Sigmoid colon (tissue), 7 donors: ENCODE results near the gene ZNF281. TPM values are rescaled to one million over a fixed set of nuclear protein-coding genes. Genes with fewer than 3 reads are reported as not detected.
"Not testable (repeated sequence)": the region's sequence is repeated elsewhere in the genome, so short reads cannot be mapped to it uniquely, and the experiment has no call there.

Experiments used
- DNase-seq: peaks from one replicate; pipeline ENCODE4 v3.0.0-alpha.2; 2019
- H3K27ac ChIP-seq, 4 donors: fragments of 200-600 bp; sonication (generic); one replicate each; pipeline ENCODE4 v1.5.1; 2016 to 2019; ENCODE audit warnings: mild to moderate bottlenecking in 1 of 4
- H3K27me3 ChIP-seq, 3 donors: fragments of 200-600 bp; sonication (generic); one replicate each; pipeline ENCODE4 v1.5.1; 2019; ENCODE audit warnings: mild to moderate bottlenecking in 1 of 3
- H3K36me3 ChIP-seq, 4 donors: fragments of 200-600 bp; sonication (generic); one replicate each; pipeline ENCODE4 v1.5.1; 2016 to 2019
- H3K4me1 ChIP-seq, 4 donors: fragments of 200-600 bp; sonication (generic); one replicate each; pipeline ENCODE4 v1.5.1; 2017 to 2019
- H3K4me3 ChIP-seq, 4 donors: fragments of 200-600 bp; sonication (generic); one replicate each; pipeline ENCODE4 v1.5.1; 2017 to 2019; ENCODE audit warnings: mild to moderate bottlenecking in 2 of 4, moderate library complexity in 1 of 4
- H3K9me3 ChIP-seq, 4 donors: fragments of 200-600 bp in 3 of 4; sonication (generic) in 3 of 4; one replicate each; pipeline versions ENCODE4 v1.5.1 to v1.6.1; 2013 to 2019
- EP300 ChIP-seq, 4 donors: sonication (generic); formaldehyde crosslinking; IDR thresholded peaks; one replicate each; pipeline ENCODE4 v1.6.1; 2017; ENCODE audit warnings: antibody characterized with exemption in 4 of 4
- POLR2A ChIP-seq, 2 donors: fragments of 450-650 bp; IDR thresholded peaks; one replicate each; pipeline ENCODE4 v1.6.1; 2016; ENCODE audit warnings: antibody characterized with exemption in 2 of 2, mild to moderate bottlenecking in 2 of 2, moderate library complexity in 2 of 2
- POLR2AphosphoS5 ChIP-seq, 4 donors: sonication (generic); formaldehyde crosslinking; IDR thresholded peaks; one replicate each; pipeline ENCODE4 v1.6.1; 2017; ENCODE audit warnings: antibody characterized with exemption in 4 of 4
- WGBS, 2 donors: extraction: QIAGEN DNeasy Blood & Tissue Kit; methylation state at CpG; one replicate each; pipeline ENCODE4 v1.1.7; 2013; 5-methylcytosine and 5-hydroxymethylcytosine counted together
- intact Hi-C: fragments of 100-400 bp; cut with DNase I; formaldehyde crosslinking; loops from one replicate; pipeline ENCODE4 v1.15.1; 2023
- polyA plus RNA-seq, 3 donors: library from polyadenylated mRNA; stranded (reverse); fragments of 200-250 nt; gene quantifications; one replicate each; pipeline ENCODE4 v1.2.3, GENCODE V29; 2013
- total RNA-seq, 4 donors: library from RNA; depleted of rRNA; stranded (reverse); fragments of >200 nt; gene quantifications; one replicate each; pipeline ENCODE4 v1.1.0, GENCODE V29; 2016
- TF ChIP-seq, protein P1 (sequence below), 4 experiments: fragments of 450-650 bp in 3 of 4; fragments of 200-600 bp in 1 of 4; IDR thresholded peaks; one replicate each; pipeline ENCODE4 v1.5.1; 2016 to 2019; ENCODE audit warnings: antibody characterized with exemption in 4 of 4, mild to moderate bottlenecking in 3 of 4, moderate library complexity in 2 of 4
- donor health status: healthy with polysubstance abuse.
- donor health status: Bipolar disorder and iron deficiency.
- donor health status: healthy.

The ZNF281 gene
- total and polyA plus RNA-seq, 7 donors = 2.1 to 16.4 (median 13.2) TPM

DNA sequence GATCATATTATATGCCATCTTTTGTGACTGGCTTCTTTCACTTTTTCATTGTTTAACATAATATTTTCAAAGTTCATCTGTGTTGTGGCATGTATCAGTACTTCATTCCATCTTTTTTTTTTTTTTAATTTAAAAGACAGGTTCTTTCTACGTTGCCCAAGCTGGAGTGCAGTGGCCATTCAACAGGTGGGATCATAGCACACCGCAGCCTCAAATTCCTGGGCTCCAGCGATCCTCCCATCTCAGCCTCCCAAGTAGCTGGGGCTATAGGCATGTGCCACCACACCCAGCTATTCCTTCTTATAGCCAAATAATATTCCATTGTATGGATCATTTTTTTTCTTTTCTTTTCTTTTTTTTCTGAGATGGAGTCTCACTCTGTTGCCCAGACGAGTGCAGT is 34.6 kb upstream of the ZNF281 start:
- intact Hi-C loops = no loop called here
- H3K4me3 ChIP-seq = no peak overlapping the region
- H3K27me3 ChIP-seq = no peaks in the 10 kb centered on the region
- TF ChIP-seq POLR2AphosphoS5 (IDR thresholded peaks at IDR 0.05) = no peak
- TF ChIP-seq, protein P1, sequence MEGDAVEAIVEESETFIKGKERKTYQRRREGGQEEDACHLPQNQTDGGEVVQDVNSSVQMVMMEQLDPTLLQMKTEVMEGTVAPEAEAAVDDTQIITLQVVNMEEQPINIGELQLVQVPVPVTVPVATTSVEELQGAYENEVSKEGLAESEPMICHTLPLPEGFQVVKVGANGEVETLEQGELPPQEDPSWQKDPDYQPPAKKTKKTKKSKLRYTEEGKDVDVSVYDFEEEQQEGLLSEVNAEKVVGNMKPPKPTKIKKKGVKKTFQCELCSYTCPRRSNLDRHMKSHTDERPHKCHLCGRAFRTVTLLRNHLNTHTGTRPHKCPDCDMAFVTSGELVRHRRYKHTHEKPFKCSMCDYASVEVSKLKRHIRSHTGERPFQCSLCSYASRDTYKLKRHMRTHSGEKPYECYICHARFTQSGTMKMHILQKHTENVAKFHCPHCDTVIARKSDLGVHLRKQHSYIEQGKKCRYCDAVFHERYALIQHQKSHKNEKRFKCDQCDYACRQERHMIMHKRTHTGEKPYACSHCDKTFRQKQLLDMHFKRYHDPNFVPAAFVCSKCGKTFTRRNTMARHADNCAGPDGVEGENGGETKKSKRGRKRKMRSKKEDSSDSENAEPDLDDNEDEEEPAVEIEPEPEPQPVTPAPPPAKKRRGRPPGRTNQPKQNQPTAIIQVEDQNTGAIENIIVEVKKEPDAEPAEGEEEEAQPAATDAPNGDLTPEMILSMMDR (IDR thresholded peaks at IDR 0.05) = no peak
- TF ChIP-seq POLR2A (IDR thresholded peaks at IDR 0.05) = no peak
- TF ChIP-seq EP300 (IDR thresholded peaks at IDR 0.05) = no peak
- H3K9me3 ChIP-seq = no peaks in the 10 kb centered on the region
- no peak overlapping the region for H3K27ac ChIP-seq
- no peaks in the 10 kb centered on the region for H3K36me3 ChIP-seq
- no peaks in the 10 kb centered on the region for H3K4me1 ChIP-seq
- WGBS, 2 donors = 93% methylated on average over 4 of the region's 4 CpGs
- DNase-seq = no peak

DNA sequence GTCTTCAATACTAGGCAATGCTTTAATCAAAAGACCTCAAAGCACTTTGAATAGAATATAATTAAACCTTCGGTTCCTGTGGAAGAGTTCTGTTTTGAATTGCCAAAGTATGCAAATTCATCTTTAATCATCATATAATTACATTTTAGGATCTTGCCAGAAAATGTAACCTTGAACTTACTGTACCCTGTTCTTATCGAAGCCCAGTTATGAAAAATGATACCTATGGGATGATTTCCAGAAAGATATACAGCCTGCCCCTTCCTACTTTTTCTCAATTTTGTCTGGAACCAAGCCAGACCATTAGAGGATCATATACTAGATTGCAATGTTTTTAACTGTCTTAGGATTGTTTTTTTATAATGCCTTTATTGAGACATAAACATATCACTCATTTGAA is 34.0 kb upstream of the ZNF281 start:
- no peaks in the 10 kb centered on the region for H3K9me3 ChIP-seq
- TF ChIP-seq POLR2AphosphoS5 (IDR thresholded peaks at IDR 0.05) = no peak
- TF ChIP-seq, protein P1 (IDR thresholded peaks at IDR 0.05) = no peak
- no peak for TF ChIP-seq EP300 (IDR thresholded peaks at IDR 0.05)
- TF ChIP-seq POLR2A (IDR thresholded peaks at IDR 0.05) = no peak
- H3K36me3 ChIP-seq = no peaks in the 10 kb centered on the region
- no peak for DNase-seq
- no peaks in the 10 kb centered on the region for H3K27me3 ChIP-seq
- no peak overlapping the region for H3K4me3 ChIP-seq
- WGBS, 2 donors = 55 to 77% methylated on average over 2 of the region's 2 CpGs
- no peak overlapping the region for H3K27ac ChIP-seq
- no peaks in the 10 kb centered on the region for H3K4me1 ChIP-seq
- intact Hi-C loops = no loop called here

- TF ChIP-seq EP300 (IDR thresholded peaks at IDR 0.05) = no peak
- no peak for TF ChIP-seq POLR2A (IDR thresholded peaks at IDR 0.05)
- no peak for TF ChIP-seq POLR2AphosphoS5 (IDR thresholded peaks at IDR 0.05)
- TF ChIP-seq, protein P1 (IDR thresholded peaks at IDR 0.05) = no peak
- Histone ChIP-seq H3K9me3 (no peaks in the 10 kb centered on the region), H3K4me3 (no peak overlapping the region), H3K27me3 (no peaks in the 10 kb centered on the region), H3K4me1 (peaks cover 0 to 1% (median under 1%) of the 10 kb centered on the region in 4 donors), H3K27ac (no peak overlapping the region), H3K36me3 (no peaks in the 10 kb centered on the region)
- intact Hi-C loops = no loop called here
- 83 to 95% methylated on average over 3 of the region's 3 CpGs for WGBS, 2 donors
- DNase-seq = no peak
Observed at GRCh38 chr1:200442537-200443156, 32.8 kb upstream of the ZNF281 start.

- DNase-seq = no peak
- 81 to 86% methylated on average over 2 of the region's 2 CpGs for WGBS, 2 donors
- TF ChIP-seq POLR2AphosphoS5 (IDR thresholded peaks at IDR 0.05) = no peak
Observed at GRCh38 chr1:200442023-200442422, 32.2 kb upstream of the ZNF281 start.

DNA sequence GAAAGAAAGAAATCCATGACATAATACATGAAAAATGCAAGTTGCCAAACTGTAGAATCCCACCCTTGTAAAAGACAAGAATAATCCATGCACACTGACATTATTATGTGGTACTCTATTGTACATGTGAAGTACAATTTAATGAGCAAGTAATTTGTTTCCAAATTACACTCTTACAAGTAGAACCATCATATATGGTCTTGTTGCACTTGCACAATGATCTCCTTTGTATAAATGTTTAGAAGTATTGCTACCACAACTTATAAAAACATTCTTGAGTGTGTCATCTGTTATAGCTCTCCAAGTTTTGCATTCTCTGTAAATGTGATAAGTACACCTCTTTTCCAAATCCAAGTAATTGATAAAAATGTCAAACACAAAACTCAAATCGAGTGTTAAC is 29.1 kb upstream of the ZNF281 start:
- H3K4me3 ChIP-seq = no peak overlapping the region
- no peaks in the 10 kb centered on the region for H3K9me3 ChIP-seq
- no peaks in the 10 kb centered on the region for H3K36me3 ChIP-seq
- peaks cover 0 to 20% (median 8%) of the 10 kb centered on the region in 4 donors for H3K4me1 ChIP-seq
- 90 to 94% methylated on average over 1 of the region's 1 CpG for WGBS, 2 donors
- DNase-seq = no peak
- H3K27ac ChIP-seq = no peak overlapping the region
- intact Hi-C loops = no loop called here
- H3K27me3 ChIP-seq = no peaks in the 10 kb centered on the region
- TF ChIP-seq POLR2A (IDR thresholded peaks at IDR 0.05) (no peak), POLR2AphosphoS5 (IDR thresholded peaks at IDR 0.05) (no peak), EP300 (IDR thresholded peaks at IDR 0.05) (no peak)
- TF ChIP-seq, protein P1 (IDR thresholded peaks at IDR 0.05) = no peak

More at GRCh38 chr1:200442023-200442422, 32.2 kb upstream of the ZNF281 start:
- no peaks in the 10 kb centered on the region for H3K36me3 ChIP-seq
- no peaks in the 10 kb centered on the region for H3K27me3 ChIP-seq
- no peaks in the 10 kb centered on the region for H3K9me3 ChIP-seq
- no peak overlapping the region for H3K27ac ChIP-seq
- no peak overlapping the region for H3K4me3 ChIP-seq
- intact Hi-C loops = no loop called here
- peaks cover 0 to 5% (median 2%) of the 10 kb centered on the region in 4 donors for H3K4me1 ChIP-seq

DNA sequence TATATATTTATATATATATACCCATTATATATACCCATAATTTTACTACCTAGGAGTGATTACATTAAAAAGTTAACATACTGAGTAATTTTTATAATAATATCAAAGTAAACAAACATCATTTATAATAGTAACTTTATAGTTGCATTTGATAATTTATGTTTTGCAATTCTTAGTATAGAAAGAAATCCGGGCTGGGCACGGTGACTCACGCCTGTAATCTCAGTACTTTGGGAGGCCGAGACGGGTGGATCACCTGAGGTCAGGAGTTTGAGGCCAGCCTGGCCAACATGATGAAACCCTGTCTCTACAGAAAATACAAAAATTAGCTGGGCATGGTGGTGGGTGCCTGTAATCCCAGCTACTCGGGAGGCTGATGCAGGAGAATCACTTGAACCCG is 28.6 kb upstream of the ZNF281 start:
- H3K27me3 ChIP-seq, H3K9me3 ChIP-seq, DNase-seq, H3K27ac ChIP-seq, H3K36me3 ChIP-seq, intact Hi-C loops: not testable (repeated sequence)
- 55 to 83% methylated on average over 7 of the region's 7 CpGs for WGBS, 2 donors
- Histone ChIP-seq H3K4me1 (peaks cover 0 to 20% (median 8%) of the 10 kb centered on the region in 4 donors), H3K4me3 (peak overlapping the region in 1 of 4 donors; percentile 28)
